HEK293T (cell line): Measurements from ENCODE around the gene CELSR1.

ENCODE experiments used
- CTBP1 ChIP-seq: fragments of 450-650 bp; IDR thresholded peaks from 2 replicates; pipeline ENCODE4 v1.6.1; 2016; ENCODE audit warnings: borderline replicate concordance
- FOXK2 ChIP-seq: fragments of 450-650 bp; IDR thresholded peaks from 2 replicates; pipeline ENCODE4 v1.6.1; 2016; ENCODE audit warnings: mild to moderate bottlenecking
- LEF1 ChIP-seq: fragments of 450-650 bp; IDR thresholded peaks from 2 replicates; pipeline ENCODE4 v1.6.1; 2017; ENCODE audit warnings: mild to moderate bottlenecking, borderline replicate concordance
- PKNOX1 ChIP-seq: fragments of 450-650 bp; IDR thresholded peaks from 2 replicates; pipeline ENCODE4 v1.6.1; 2016
- SP1 ChIP-seq: fragments of 450-650 bp; IDR thresholded peaks from 2 replicates; pipeline ENCODE4 v1.6.1; 2017
- SUZ12 ChIP-seq: fragments of 450-650 bp; IDR thresholded peaks from 2 replicates; pipeline ENCODE4 v1.6.1; 2016; ENCODE audit warnings: mild to moderate bottlenecking
- TARDBP ChIP-seq: fragments of 450-650 bp; IDR thresholded peaks from 2 replicates; pipeline ENCODE4 v1.6.1; 2016
- ZNF384 ChIP-seq: fragments of 450-650 bp; IDR thresholded peaks from 2 replicates; pipeline ENCODE4 v1.6.1; 2016

GRCh38 chr22:46436595-46437175 is 100.7 kb downstream of the CELSR1 start:
- no peak for TF ChIP-seq FOXK2
- no peak for TF ChIP-seq CTBP1
- TF ChIP-seq SP1: no peak
- TF ChIP-seq SUZ12: no peak
- no peak for TF ChIP-seq LEF1
- no peak for TF ChIP-seq PKNOX1
- no peak for TF ChIP-seq TARDBP
- no peak for TF ChIP-seq ZNF384
